ENCODE data around the gene CSDE1. TPM values are rescaled to one million over a fixed set of nuclear protein-coding genes. Genes with fewer than 3 reads are reported as not detected.
"Not testable (repeated sequence)": the region's sequence is repeated elsewhere in the genome, so short reads cannot be mapped to it uniquely, and the experiment has no call there.

The CSDE1 gene
- total RNA-seq, 1 donor from 2014 or later = 538 TPM

DNA sequence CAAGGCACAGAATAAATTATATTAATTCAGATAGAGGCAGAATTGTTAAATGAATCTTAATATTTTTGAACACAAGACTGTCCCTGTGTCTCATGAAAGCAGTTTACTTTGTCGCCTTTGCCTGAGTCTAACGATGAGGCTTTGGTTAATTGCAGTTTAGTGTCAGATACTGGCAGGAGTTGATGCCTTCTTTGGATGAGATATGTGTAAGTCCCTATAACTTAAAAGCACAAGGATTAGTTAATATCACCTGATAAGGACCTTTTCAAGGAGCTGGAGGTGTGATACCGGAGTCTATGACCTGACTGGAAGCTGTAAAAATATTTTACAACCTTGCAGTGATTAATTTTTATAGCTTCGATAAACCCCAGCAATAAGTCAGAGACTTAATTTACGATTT lies 24.7 kb upstream of the CSDE1 start:
- H3K4me3 Mint-ChIP-seq (ENCODE audit: unreplicated experiment) = no peak overlapping the region
- no peaks in the 10 kb centered on the region for H3K9me3 Mint-ChIP-seq (ENCODE audit: unreplicated experiment)
- H3K36me3 Mint-ChIP-seq (ENCODE audit: low read depth, unreplicated experiment) = peaks cover 5% of the 10 kb centered on the region
- no peak overlapping the region for H3K27ac Mint-ChIP-seq (ENCODE audit: unreplicated experiment)
- H3K27me3 Mint-ChIP-seq (ENCODE audit: unreplicated experiment) = peaks cover 4% of the 10 kb centered on the region
- no peak for DNase-seq (ENCODE audit: low spot score)
- peaks cover 11% of the 10 kb centered on the region for H3K4me1 Mint-ChIP-seq (ENCODE audit: unreplicated experiment)
- no peak for TF ChIP-seq CTCF (IDR thresholded peaks at IDR 0.05; ENCODE audit: unreplicated experiment)

- no peak for TF ChIP-seq CTCF (IDR thresholded peaks at IDR 0.05; ENCODE audit: unreplicated experiment)
- Mint-ChIP-seq H3K9me3 (ENCODE audit: unreplicated experiment) (no peaks in the 10 kb centered on the region), H3K27ac (ENCODE audit: unreplicated experiment) (peak within 1 kb of the TSS; percentile 95), H3K36me3 (ENCODE audit: low read depth, unreplicated experiment) (peaks cover 7% of the 10 kb centered on the region), H3K4me3 (ENCODE audit: unreplicated experiment) (peak within 1 kb of the TSS; percentile 99), H3K27me3 (ENCODE audit: unreplicated experiment) (peaks cover 4% of the 10 kb centered on the region), H3K4me1 (ENCODE audit: unreplicated experiment) (peaks cover 11% of the 10 kb centered on the region)
- DNase-seq (ENCODE audit: low spot score) = peak; percentile 78
Measured at GRCh38 chr1:114780344-114781226, 22.8 kb upstream of the CSDE1 start, which contains the start of gene SIKE1. SIKE1 (minus strand) TSS chr1:114780685; CDS start chr1:114780607, 78 bp downstream.

GRCh38 chr1:114779722-114780121 lies 21.9 kb upstream of the CSDE1 start:
- no peak for DNase-seq (ENCODE audit: low spot score)
- H3K27me3 Mint-ChIP-seq (ENCODE audit: unreplicated experiment) = peaks cover 4% of the 10 kb centered on the region
- peaks cover 10% of the 10 kb centered on the region for H3K36me3 Mint-ChIP-seq (ENCODE audit: low read depth, unreplicated experiment)
- no peak for TF ChIP-seq CTCF (IDR thresholded peaks at IDR 0.05; ENCODE audit: unreplicated experiment)
- peaks cover 11% of the 10 kb centered on the region for H3K4me1 Mint-ChIP-seq (ENCODE audit: unreplicated experiment)
- peak overlapping the region; percentile 95 for H3K27ac Mint-ChIP-seq (ENCODE audit: unreplicated experiment)
- no peaks in the 10 kb centered on the region for H3K9me3 Mint-ChIP-seq (ENCODE audit: unreplicated experiment)
- peak overlapping the region; percentile 99 for H3K4me3 Mint-ChIP-seq (ENCODE audit: unreplicated experiment)

GRCh38 chr1:114776726-114777125 lies 18.9 kb upstream of the CSDE1 start:
- H3K4me3 Mint-ChIP-seq (ENCODE audit: unreplicated experiment); H3K27ac Mint-ChIP-seq (ENCODE audit: unreplicated experiment); DNase-seq (ENCODE audit: low spot score); H3K27me3 Mint-ChIP-seq (ENCODE audit: unreplicated experiment); H3K9me3 Mint-ChIP-seq (ENCODE audit: unreplicated experiment): not testable (repeated sequence)
- H3K4me1 Mint-ChIP-seq (ENCODE audit: unreplicated experiment) = peaks cover 11% of the 10 kb centered on the region
- peaks cover 11% of the 10 kb centered on the region for H3K36me3 Mint-ChIP-seq (ENCODE audit: low read depth, unreplicated experiment)

GRCh38 chr1:114771992-114772391 lies 14.2 kb upstream of the CSDE1 start:
- Mint-ChIP-seq H3K9me3 (ENCODE audit: unreplicated experiment) (no peaks in the 10 kb centered on the region), H3K4me1 (ENCODE audit: unreplicated experiment) (no peaks in the 10 kb centered on the region), H3K27ac (ENCODE audit: unreplicated experiment) (no peak overlapping the region), H3K4me3 (ENCODE audit: unreplicated experiment) (no peak overlapping the region), H3K27me3 (ENCODE audit: unreplicated experiment) (no peaks in the 10 kb centered on the region), H3K36me3 (ENCODE audit: low read depth, unreplicated experiment) (peaks cover 3% of the 10 kb centered on the region)
- no peak for DNase-seq (ENCODE audit: low spot score)
- TF ChIP-seq CTCF (IDR thresholded peaks at IDR 0.05; ENCODE audit: unreplicated experiment) = no peak
